CD14-positive monocyte (primary cell): ENCODE measurements around the gene PMEPA1. TPM values are rescaled to one million over a fixed set of nuclear protein-coding genes. Genes with fewer than 3 reads are reported as not detected.

Source experiments
- DNase-seq, 3 donors: peaks; one replicate each; pipeline ENCODE4 v3.0.0-alpha.2; 2011 to 2022
- H2AFZ ChIP-seq: 2 replicates; pipeline ENCODE4 v1.6.0; 2012; ENCODE audit warnings: mild to moderate bottlenecking, low read depth, low read length, inconsistent platforms; ENCODE audit not compliant: insufficient read depth, poor library complexity, severe bottlenecking
- H3K27ac ChIP-seq, 2 donors: 1 replicate in 1 of 2; 2 replicates in 1 of 2; pipeline ENCODE4 v1.5.1; 2012 to 2013; ENCODE audit warnings: low read length in 2 of 2, control low read depth in 1 of 2, inconsistent platforms in 1 of 2, low read depth in 1 of 2, mild to moderate bottlenecking in 1 of 2
- H3K27me3 ChIP-seq, 2 donors: one replicate each; pipeline versions ENCODE4 v1.6.0 to v1.6.1; 2011 to 2013; ENCODE audit warnings: low read length in 2 of 2; ENCODE audit not compliant: control insufficient read depth in 2 of 2, insufficient read depth in 2 of 2
- H3K36me3 ChIP-seq, 2 donors: replicated peaks in 1 of 2; 1 replicate in 1 of 2; 2 replicates in 1 of 2; pipeline versions ENCODE4 v1.5.1 to v1.6.1; 2012 to 2013; ENCODE audit warnings: low read length in 2 of 2, control low read depth in 1 of 2, inconsistent platforms in 1 of 2, mild to moderate bottlenecking in 1 of 2; ENCODE audit not compliant: insufficient read depth in 2 of 2, control insufficient read depth in 1 of 2
- H3K4me1 ChIP-seq, 2 donors: 1 replicate in 1 of 2; 2 replicates in 1 of 2; pipeline versions ENCODE4 v1.5.1 to v1.6.1; 2012 to 2013; ENCODE audit warnings: low read length in 2 of 2, control low read depth in 1 of 2, inconsistent platforms in 1 of 2, mild to moderate bottlenecking in 1 of 2, moderate library complexity in 1 of 2; ENCODE audit not compliant: insufficient read depth in 2 of 2, control insufficient read depth in 1 of 2
- H3K4me2 ChIP-seq: replicated peaks from 2 replicates; pipeline ENCODE3; 2012; ENCODE audit warnings: low read length, moderate library complexity, mild to moderate bottlenecking; ENCODE audit not compliant: poor library complexity, severe bottlenecking; ENCODE audit errors: extremely low read depth
- H3K4me3 ChIP-seq, 3 experiments: fragments of 200-600 bp in 1 of 3; sonication (generic) in 1 of 3; replicated peaks in 1 of 3; 1 replicate in 2 of 3; 2 replicates in 1 of 3; pipeline ENCODE4 v1.5.1; 2011 to 2013; ENCODE audit warnings: low read length in 3 of 3, mild to moderate bottlenecking in 3 of 3, control low read depth in 2 of 3, low read depth in 2 of 3, inconsistent platforms in 1 of 3, moderate library complexity in 1 of 3
- H3K79me2 ChIP-seq: 2 replicates; pipeline ENCODE4 v1.6.0; 2012; ENCODE audit warnings: mild to moderate bottlenecking, control low read depth, inconsistent platforms, low read length, moderate library complexity; ENCODE audit not compliant: insufficient read depth
- H3K9ac ChIP-seq: 2 replicates; pipeline ENCODE4 v1.6.0; 2017; ENCODE audit warnings: low read length, mild to moderate bottlenecking; ENCODE audit not compliant: insufficient read depth, poor library complexity, severe bottlenecking
- H3K9me3 ChIP-seq, 2 donors: replicated peaks in 1 of 2; 1 replicate in 1 of 2; 2 replicates in 1 of 2; pipeline versions ENCODE4 v1.5.1 to v1.6.1; 2012 to 2013; ENCODE audit warnings: low read length in 2 of 2, control low read depth in 1 of 2; ENCODE audit not compliant: control insufficient read depth in 1 of 2, insufficient read depth in 1 of 2
- H4K20me1 ChIP-seq: 2 replicates; pipeline ENCODE4 v1.6.0; 2012; ENCODE audit warnings: mild to moderate bottlenecking, low read length, control low read depth, moderate library complexity; ENCODE audit not compliant: insufficient read depth
- H3K27ac Mint-ChIP-seq, 7 donors: one replicate each; pipeline ENCODE4 v1.8.0; 2020; ENCODE audit warnings: mild to moderate bottlenecking in 7 of 7, mixed read lengths in 7 of 7, moderate library complexity in 6 of 7, inconsistent platforms in 2 of 7
- H3K27me3 Mint-ChIP-seq, 3 donors: one replicate each; pipeline ENCODE4 v1.8.0; 2021 to 2022; ENCODE audit warnings: low read depth in 3 of 3, mild to moderate bottlenecking in 3 of 3, mixed read lengths in 3 of 3, moderate library complexity in 3 of 3, inconsistent platforms in 1 of 3
- H3K36me3 Mint-ChIP-seq, 2 donors: one replicate each; pipeline ENCODE4 v1.8.0; 2020; ENCODE audit warnings: mixed read lengths in 2 of 2, inconsistent platforms in 1 of 2, mild to moderate bottlenecking in 1 of 2
- H3K4me1 Mint-ChIP-seq: one replicate; pipeline ENCODE4 v1.8.0; 2020; ENCODE audit warnings: mild to moderate bottlenecking, mixed read lengths
- H3K4me3 Mint-ChIP-seq, 2 donors: one replicate each; pipeline ENCODE4 v1.8.0; 2020; ENCODE audit warnings: mild to moderate bottlenecking in 2 of 2, mixed read lengths in 2 of 2, moderate library complexity in 1 of 2
- H3K9me3 Mint-ChIP-seq, 7 donors: one replicate each; pipeline ENCODE4 v1.8.0; 2020 to 2022; ENCODE audit warnings: mixed read lengths in 7 of 7, mild to moderate bottlenecking in 6 of 7, moderate library complexity in 6 of 7, inconsistent platforms in 2 of 7
- CTCF ChIP-seq: fragments of 200-600 bp; IDR thresholded peaks from one replicate; pipeline ENCODE4 v1.8.0; 2022; ENCODE audit warnings: antibody characterized with exemption, mild to moderate bottlenecking
- WGBS: methylation state at CpG from one replicate; pipeline ENCODE4 v1.1.5; 2013; ENCODE audit warnings: missing lambda C conversion rate; ENCODE audit not compliant: insufficient coverage; 5-methylcytosine and 5-hydroxymethylcytosine counted together
- intact Hi-C, 2 donors: fragments of 100-400 bp; cut with micrococcal nuclease; formaldehyde crosslinking; loops; one replicate each; pipeline versions ENCODE4 v1.15.0 to v1.15.1; 2023
- polyA plus RNA-seq, 3 donors: library from polyadenylated mRNA; depleted of rRNA in 1 of 3; unstranded in 2 of 3; stranded (reverse) in 1 of 3; fragments of 300-500 nt in 2 of 3; fragments of >200 nt in 1 of 3; fragmentation: Illumina TruSeq in 2 of 3; gene quantifications; 1 replicate in 2 of 3; 2 replicates in 1 of 3; pipeline ENCODE4 v1.2.3, GENCODE V29; 2012 to 2021

The PMEPA1 gene
- polyA plus RNA-seq, 3 donors: 0.12 to 0.73 (median 0.59) TPM

DNA sequence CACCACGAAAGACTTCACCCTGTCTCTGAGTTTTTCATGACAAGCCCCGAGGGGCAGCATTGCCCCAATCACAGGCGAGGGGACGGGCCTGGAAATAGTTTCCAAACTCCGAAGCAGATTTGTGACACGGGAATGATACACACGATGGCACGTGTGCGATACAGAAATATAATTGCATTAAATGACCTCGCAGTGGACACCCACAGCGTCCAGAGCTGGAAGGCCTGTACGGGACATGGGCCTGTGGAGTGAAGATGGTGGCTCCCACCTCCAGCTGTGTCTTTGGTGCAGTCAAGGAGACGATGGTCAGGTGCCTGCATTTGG, 43.0 kb downstream of the PMEPA1 start:
- Histone ChIP-seq H3K4me2 (no peak overlapping the region), H3K79me2 (no peaks in the 10 kb centered on the region), H3K36me3 (no peaks in the 10 kb centered on the region), H3K9ac (no peak overlapping the region), H4K20me1 (no peaks in the 10 kb centered on the region), H3K9me3 (no peaks in the 10 kb centered on the region), H3K4me3 (no peak overlapping the region), H2AFZ (no peak overlapping the region), H3K27ac (no peak overlapping the region), H3K27me3 (peaks cover 0 to 2% of the 10 kb centered on the region in 2 donors), H3K4me1 (no peaks in the 10 kb centered on the region)
- Mint-ChIP-seq H3K27ac (no peak overlapping the region), H3K27me3 (peaks cover 1 to 4% (median 3%) of the 10 kb centered on the region in 3 donors), H3K36me3 (no peaks in the 10 kb centered on the region), H3K4me3 (no peak overlapping the region), H3K4me1 (no peaks in the 10 kb centered on the region), H3K9me3 (no peaks in the 10 kb centered on the region)
- TF ChIP-seq CTCF: no peak
- 86% methylated on average over 11 of the region's 13 CpGs for WGBS
- no peak for DNase-seq
- intact Hi-C loops: no loop called here

GRCh38 chr20:57666106-57666833, 43.5 kb downstream of the PMEPA1 start:
- DNase-seq: no peak
- Histone ChIP-seq H3K27me3 (no peaks in the 10 kb centered on the region), H4K20me1 (no peaks in the 10 kb centered on the region), H3K4me2 (no peak overlapping the region), H2AFZ (no peak overlapping the region), H3K4me1 (no peaks in the 10 kb centered on the region), H3K4me3 (no peak overlapping the region), H3K9ac (no peak overlapping the region), H3K79me2 (no peaks in the 10 kb centered on the region), H3K36me3 (no peaks in the 10 kb centered on the region), H3K27ac (no peak overlapping the region), H3K9me3 (no peaks in the 10 kb centered on the region)
- H3K4me3 Mint-ChIP-seq: no peak overlapping the region
- WGBS: 88% methylated on average over 18 of the region's 21 CpGs
- H3K27ac Mint-ChIP-seq: no peak overlapping the region
- TF ChIP-seq CTCF: no peak
- no peaks in the 10 kb centered on the region for H3K36me3 Mint-ChIP-seq
- H3K4me1 Mint-ChIP-seq: no peaks in the 10 kb centered on the region
- H3K9me3 Mint-ChIP-seq: no peaks in the 10 kb centered on the region
- intact Hi-C loops: no loop called here
- H3K27me3 Mint-ChIP-seq: peaks cover 1 to 4% (median 1%) of the 10 kb centered on the region in 3 donors
